K562 (cell line): ENCODE data around the gene UBXN6. TPM values are rescaled to one million over a fixed set of nuclear protein-coding genes. Genes with fewer than 3 reads are reported as not detected.
A peak's percentile ranks its signal among the peaks of the same experiment; 100 is the strongest.

Experiments used
- ATAC-seq: fragments of 200-7000 bp; cut with Tn5 transposase; 3 replicates; pipeline ENCODE4 v1.9.1; 2020; ENCODE audit warnings: moderate library complexity
- BruUV-seq: library from RNA; stranded (reverse); fragments of 400-500 nt; replicated peaks from 2 replicates; lab custom pipeline; 2021; lab: Mats Ljungman, UMichigan
- CTCF ChIA-PET: fragments of 300-600 bp; formaldehyde crosslinking; extraction: SDS; loops from one replicate; lab custom pipeline; 2021; ENCODE audit warnings: low intra/inter-chr PET ratio; lab: Yijun Ruan, JAX
- POLR2A ChIA-PET: fragments of 300-600, 350-650 bp; sonication (Branson Sonifier 250); formaldehyde crosslinking; extraction: SDS; loops from one replicate; lab custom pipeline; 2021; ENCODE audit warnings: antibody characterized with exemption, inconsistent platforms; lab: Yijun Ruan, JAX
- DNase-seq, 4 experiments: peaks; one replicate each; pipeline versions ENCODE4 v3.0.0 to v3.0.0-alpha.2; 2011 to 2018; ENCODE audit warnings: low spot score in 3 of 4, mixed read lengths in 3 of 4; ENCODE audit errors: extremely low read depth in 1 of 4
- FAIRE-seq: peaks from 2 replicates; lab custom pipeline; 2011; peaks lifted over from hg19 to GRCh38; lab: Jason Lieb, UNC
- H2AFZ ChIP-seq: 2 replicates; pipeline ENCODE4 v1.6.0; 2011; ENCODE audit warnings: low read depth, low read length, control low read depth, inconsistent platforms
- H3K27ac ChIP-seq: fragments of 200-600 bp; 3 replicates; pipeline ENCODE4 v1.8.0; 2011; ENCODE audit warnings: low read depth, mild to moderate bottlenecking, control low read depth, inconsistent platforms, low read length, moderate library complexity, mixed read lengths; ENCODE audit errors: extremely low read depth
- H3K27me3 ChIP-seq, 2 experiments: fragments of 300-600 bp in 1 of 2; 2 replicates in 1 of 2; 3 replicates in 1 of 2; pipeline versions ENCODE4 v1.6.0 to v1.8.0; 2011; ENCODE audit warnings: inconsistent platforms in 2 of 2, low read length in 2 of 2, mild to moderate bottlenecking in 1 of 2, mixed read lengths in 1 of 2, moderate library complexity in 1 of 2; ENCODE audit not compliant: control insufficient read depth in 2 of 2, insufficient read depth in 2 of 2
- H3K36me3 ChIP-seq: fragments of 300-600 bp; 3 replicates; pipeline ENCODE4 v1.8.0; 2011; ENCODE audit warnings: mild to moderate bottlenecking, low read length, inconsistent platforms; ENCODE audit not compliant: control insufficient read depth, insufficient read depth
- H3K4me1 ChIP-seq, 2 experiments: fragments of 200-600 bp in 1 of 2; replicated peaks in 1 of 2; 2 replicates in 1 of 2; 3 replicates in 1 of 2; pipeline versions ENCODE4 v1.5.1 to v1.8.0; 2011; ENCODE audit warnings: inconsistent platforms in 2 of 2, low read length in 2 of 2, mild to moderate bottlenecking in 1 of 2, mixed read lengths in 1 of 2, moderate library complexity in 1 of 2; ENCODE audit not compliant: control insufficient read depth in 2 of 2, insufficient read depth in 2 of 2
- H3K4me2 ChIP-seq: 2 replicates; pipeline ENCODE4 v1.6.1; 2011; ENCODE audit warnings: low read length, control low read depth, inconsistent platforms, mixed read lengths; ENCODE audit not compliant: insufficient read depth
- H3K4me3 ChIP-seq: fragments of 200-600 bp; sonication (generic), shearing (Covaris generic); 2 replicates; pipeline ENCODE4 v1.5.1; 2016; ENCODE audit warnings: control low read depth, inconsistent platforms
- H3K79me2 ChIP-seq: fragments of 200-600 bp; 3 replicates; pipeline ENCODE4 v1.8.0; 2011; ENCODE audit warnings: low read length, inconsistent platforms; ENCODE audit not compliant: control insufficient read depth, insufficient read depth
- H3K9ac ChIP-seq, 2 experiments: 2 replicates each; pipeline versions ENCODE4 v1.6.0 to v1.6.1; 2011; ENCODE audit warnings: low read depth in 2 of 2, low read length in 2 of 2, control low read depth in 1 of 2, inconsistent platforms in 1 of 2, mild to moderate bottlenecking in 1 of 2, mixed read lengths in 1 of 2; ENCODE audit not compliant: insufficient read depth in 1 of 2
- H3K9me1 ChIP-seq: one replicate; pipeline ENCODE4 v1.6.0; 2011; ENCODE audit warnings: inconsistent platforms, mild to moderate bottlenecking, low read length, moderate library complexity; ENCODE audit not compliant: control insufficient read depth, insufficient read depth
- H3K9me3 ChIP-seq: replicated peaks from 2 replicates; pipeline ENCODE4 v1.5.1; 2011; ENCODE audit warnings: low read depth, low read length, inconsistent platforms; ENCODE audit not compliant: control insufficient read depth, insufficient read depth
- H4K20me1 ChIP-seq: replicated peaks from 2 replicates; pipeline ENCODE4 v1.6.1; 2011; ENCODE audit warnings: low read length, inconsistent platforms, mixed read lengths; ENCODE audit not compliant: control insufficient read depth, insufficient read depth
- BACH1 ChIP-seq: fragments of 200-800 bp; sonication (Bioruptor generic); IDR thresholded peaks from 2 replicates; pipeline ENCODE4 v1.6.1; 2016; ENCODE audit warnings: missing genetic modification characterization, missing compliant biosample characterization
- CBFA2T3 ChIP-seq: fragments of 450-650 bp; IDR thresholded peaks from 2 replicates; pipeline ENCODE4 v1.6.1; 2017
- CHD2 ChIP-seq: IDR thresholded peaks from 2 replicates; pipeline ENCODE4 v1.6.1; 2011; ENCODE audit warnings: low read depth, low read length
- CHD4 ChIP-seq: fragments of 200-600 bp; sonication (generic); IDR thresholded peaks from 3 replicates; pipeline ENCODE4 v1.6.1; 2012; ENCODE audit warnings: low read depth, mild to moderate bottlenecking, mixed read lengths, low read length, inconsistent platforms; ENCODE audit not compliant: insufficient read depth, insufficient replicate concordance, poor library complexity, severe bottlenecking
- FOXK1 ChIP-seq: sonication (generic); formaldehyde crosslinking; IDR thresholded peaks from 2 replicates; pipeline ENCODE4 v1.8.0; 2022; ENCODE audit warnings: missing genetic modification reagents, mild to moderate bottlenecking, borderline replicate concordance
- HINFP ChIP-seq: fragments of 450-650 bp; conservative IDR thresholded peaks from 2 replicates; pipeline ENCODE4 v1.6.1; 2016; ENCODE audit warnings: missing genetic modification characterization, low read depth, mild to moderate bottlenecking, control low read depth, missing compliant biosample characterization
- HMGN3 ChIP-seq: IDR thresholded peaks from 2 replicates; pipeline ENCODE4 v1.6.1; 2011; ENCODE audit warnings: borderline replicate concordance, low read depth, mild to moderate bottlenecking, mixed read lengths, low read length; ENCODE audit not compliant: insufficient read length; ENCODE audit errors: extremely low read depth
- PHF20 ChIP-seq: fragments of 450-650 bp; IDR thresholded peaks from 2 replicates; pipeline ENCODE4 v1.6.1; 2018; ENCODE audit not compliant: partially characterized antibody
- POLR2AphosphoS5 ChIP-seq: IDR thresholded peaks from 2 replicates; pipeline ENCODE4 v1.6.1; 2011; ENCODE audit warnings: mild to moderate bottlenecking, low read depth, low read length, moderate library complexity; ENCODE audit not compliant: control insufficient read depth, insufficient read depth
- SIN3A ChIP-seq, 2 experiments: fragments of 150-350 bp in 1 of 2; IDR thresholded peaks; 2 replicates each; pipeline ENCODE4 v1.6.1; 2011 to 2016; ENCODE audit warnings: borderline replicate concordance in 2 of 2, low read depth in 2 of 2, low read length in 2 of 2, mild to moderate bottlenecking in 2 of 2, moderate library complexity in 2 of 2; ENCODE audit not compliant: control insufficient read depth in 1 of 2
- SMARCA4 ChIP-seq: fragments of 450-650 bp; IDR thresholded peaks from 2 replicates; pipeline ENCODE4 v1.6.1; 2016
- XRCC3 ChIP-seq: fragments of 450-650 bp; IDR thresholded peaks from 2 replicates; pipeline ENCODE4 v1.6.1; 2017; ENCODE audit warnings: mild to moderate bottlenecking, moderate library complexity
- ZBTB49 ChIP-seq: sonication (generic); formaldehyde crosslinking; IDR thresholded peaks from 2 replicates; pipeline ENCODE4 v1.8.0; 2022; ENCODE audit warnings: missing genetic modification reagents, mild to moderate bottlenecking, borderline replicate concordance
- ZFX ChIP-seq: sonication (generic); formaldehyde crosslinking; IDR thresholded peaks from 2 replicates; pipeline ENCODE4 v1.8.0; 2022; ENCODE audit warnings: mild to moderate bottlenecking, missing genetic modification reagents, moderate library complexity
- ZNF23 ChIP-seq: fragments of 250-450 bp; sonication (Bioruptor Pico); IDR thresholded peaks from 2 replicates; pipeline ENCODE4 v1.4.0; 2020; ENCODE audit warnings: mild to moderate bottlenecking
- ZNF239 ChIP-seq: fragments of 250-450 bp; sonication (Bioruptor Pico); IDR thresholded peaks from 2 replicates; pipeline ENCODE4 v1.4.0; 2020; ENCODE audit warnings: mild to moderate bottlenecking
- ZNF274 ChIP-seq: IDR thresholded peaks from 2 replicates; pipeline ENCODE4 v1.6.1; 2011; ENCODE audit warnings: low read depth, mild to moderate bottlenecking, low read length, moderate library complexity, borderline replicate concordance
- ZNF384 ChIP-seq: IDR thresholded peaks from 2 replicates; pipeline ENCODE4 v1.6.1; 2012; ENCODE audit warnings: low read depth, low read length, improper control_type of control experiment
- WGBS: fragments of 100-300 bp; shearing (Covaris generic); methylation state at CpG from one replicate; pipeline ENCODE4 v1.1.6; 2016; ENCODE audit warnings: low coverage, mixed read lengths; ENCODE audit not compliant: insufficient coverage; ENCODE audit errors: missing lambda C conversion rate; 5-methylcytosine and 5-hydroxymethylcytosine counted together
- in situ Hi-C: fragments of 300-500 bp; cut with MboI; formaldehyde crosslinking; loops from 4 replicates; pipeline ENCODE4 v1.15.0; 2018; ENCODE audit warnings: inconsistent platforms, mixed read lengths
- intact Hi-C: fragments of 100-400 bp; cut with micrococcal nuclease; formaldehyde crosslinking; loops from 2 replicates; pipeline ENCODE4 v1.14.2; 2022
- polyA plus RNA-seq, 8 experiments: library from polyadenylated mRNA; depleted of rRNA in 4 of 8; stranded (reverse) in 5 of 8; unstranded in 3 of 8; fragments of >200 nt; fragmentation: Nextera tagmentation in 2 of 8; fragmentation: Illumina TruSeq in 1 of 8; extraction: Ambion mirVana in 2 of 8; extraction: Trizol in 1 of 8; gene quantifications; 2 replicates each; pipeline versions ENCODE4 v1.2.1 to v1.2.3, GENCODE V29; 2011 to 2014; ENCODE audit warnings: inconsistent platforms in 1 of 8, missing spikeins in 1 of 8
- total RNA-seq, 7 experiments: library from RNA; depleted of rRNA in 6 of 7; stranded (reverse); fragments of >200 nt in 6 of 7; fragmentation: Illumina TruSeq in 2 of 7; extraction: Trizol in 2 of 7; gene quantifications; 2 replicates each; pipeline versions ENCODE4 v1.2.1 to v1.2.3, GENCODE V29; 2011 to 2021; ENCODE audit warnings: low replicate concordance in 1 of 7

Gene UBXN6
- total and polyA plus RNA-seq, 9 of the 15 experiments (the other 6 are each of a cell fraction or from before 2014, with no cell fraction given), result 0.48 to 90.2 (median 29.5) TPM

DNA sequence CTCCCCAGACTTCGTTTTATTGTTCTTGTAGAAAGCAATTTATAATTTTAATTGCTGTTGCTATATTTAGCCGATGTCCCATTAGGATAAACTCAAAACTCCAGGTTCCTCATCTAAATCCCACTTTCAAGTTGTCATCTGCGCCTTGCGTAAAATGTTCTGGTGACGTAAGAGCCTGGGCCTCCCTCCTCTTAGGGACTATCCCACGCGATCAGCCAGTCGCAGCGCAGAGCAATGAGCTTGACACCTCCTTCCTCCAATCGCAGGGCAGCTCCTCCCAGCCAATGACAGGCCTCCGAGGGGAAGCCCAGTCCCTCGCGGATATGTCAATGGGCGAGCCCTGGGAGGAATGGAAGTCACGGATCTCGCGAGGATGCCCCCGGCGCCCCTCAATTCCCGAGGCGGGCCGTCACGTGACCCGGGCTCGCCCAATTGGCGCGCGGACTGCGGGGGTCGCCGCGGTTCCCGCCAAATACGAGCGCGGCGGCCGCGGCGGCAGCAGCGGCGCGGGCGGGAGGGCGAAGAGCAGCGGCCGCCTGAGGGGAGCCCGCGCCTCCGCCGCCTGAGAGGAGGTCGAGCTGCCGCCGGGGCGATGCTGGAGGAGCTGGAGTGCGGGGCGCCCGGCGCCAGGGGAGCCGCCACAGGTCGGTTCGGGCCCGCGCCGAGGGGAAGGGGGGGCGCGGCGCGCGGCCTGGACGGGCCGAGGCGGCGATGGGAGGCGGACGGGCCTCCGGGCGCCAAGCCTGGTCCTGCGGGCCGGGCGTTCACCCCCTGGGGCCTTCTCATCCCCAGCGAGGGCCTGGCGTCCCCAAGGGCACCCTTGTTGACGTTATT is 55.2 kb downstream of the UBXN6 start, which contains the start of gene CHAF1A:
CHAF1A (plus strand) TSS at position 470 of the 834 bp plus-strand sequence; CDS start at position 593, 123 bp downstream.
- Histone ChIP-seq H3K9me1 (no peaks in the 10 kb centered on the region), H3K79me2 (peaks cover 85% of the 10 kb centered on the region), H3K4me2 (peak within 1 kb of the TSS; percentile 98), H3K9ac (peak within 1 kb of the TSS; percentile 97), H3K27me3 (no peaks in the 10 kb centered on the region), H3K36me3 (peaks cover 49% of the 10 kb centered on the region), H2AFZ (peak within 1 kb of the TSS; percentile 79), H3K4me1 (peaks cover 22% of the 10 kb centered on the region in 2 experiments; a peak in 4 of 5 replicates), H4K20me1 (peaks cover 23% of the 10 kb centered on the region), H3K27ac (peak within 1 kb of the TSS; percentile 90), H3K4me3 (peak within 1 kb of the TSS; percentile 79), H3K9me3 (no peaks in the 10 kb centered on the region)
- ATAC-seq, result peak; percentile 97
- intact Hi-C loops, result loop anchor here (2.0 to 5.0 kb wide), 2 partner anchors 60 to 235 kb away; partner anchors contain the start of genes MPND and TNFAIP8L1
- CTCF ChIA-PET, result interaction anchor here (3.9 kb wide), 1 partner anchor 135 kb away, joined by 49 read pairs; no protein-coding TSS in a partner anchor
- BruUV-seq, result no TSS peak
- in situ Hi-C loops, result no loop called here
- WGBS, result under 1% methylated on average over 40 of the region's 84 CpGs
- DNase-seq, result peak; percentile 96 to 100 (median 98)
- POLR2A ChIA-PET, result interaction anchor here (0.5 to 1.7 kb wide), 21 partner anchors 9 to 730 kb away, joined by 3 to 15 read pairs (median 4); no protein-coding TSS in a partner anchor
- FAIRE-seq, result peak; percentile 100
- no peak for TF ChIP-seq ZNF239 (CRISPR knock-in tag)
- TF ChIP-seq CHD2, result peak; percentile 100
- TF ChIP-seq ZNF384, result no peak
- TF ChIP-seq ZFX, result peak; percentile 65
- TF ChIP-seq POLR2AphosphoS5, result peak; percentile 61
- no peak for TF ChIP-seq ZNF23 (CRISPR knock-in tag)
- no peak for TF ChIP-seq ZBTB49 (CRISPR knock-in tag)
- no peak for TF ChIP-seq CHD4
- TF ChIP-seq HINFP, result no peak
- peak in 1 of 2 experiments; percentile 4; a peak in 2 of 4 replicates for TF ChIP-seq SIN3A (IDR thresholded peaks at IDR 0.05; ENCODE audit: borderline replicate concordance in 2 of 2, control insufficient read depth in 1 of 2, low read depth in 2 of 2, low read length in 2 of 2)
- no peak for TF ChIP-seq XRCC3
- no peak for TF ChIP-seq PHF20
- TF ChIP-seq FOXK1 (CRISPR knock-in tag), result no peak
- no peak for TF ChIP-seq BACH1
- no peak for TF ChIP-seq SMARCA4
- TF ChIP-seq CBFA2T3, result no peak
- TF ChIP-seq ZNF274, result no peak
- peak; percentile 42 for TF ChIP-seq HMGN3
